Measurements from ENCODE around the gene RCAN1. TPM values are rescaled to one million over a fixed set of nuclear protein-coding genes. Genes with fewer than 3 reads are reported as not detected.

RCAN1 gene
- total and polyA plus RNA-seq, 2 of the 8 experiments (the other 6 are each of a cell fraction or from before 2014, with no cell fraction given): 1.7 to 6.4 TPM

DNA sequence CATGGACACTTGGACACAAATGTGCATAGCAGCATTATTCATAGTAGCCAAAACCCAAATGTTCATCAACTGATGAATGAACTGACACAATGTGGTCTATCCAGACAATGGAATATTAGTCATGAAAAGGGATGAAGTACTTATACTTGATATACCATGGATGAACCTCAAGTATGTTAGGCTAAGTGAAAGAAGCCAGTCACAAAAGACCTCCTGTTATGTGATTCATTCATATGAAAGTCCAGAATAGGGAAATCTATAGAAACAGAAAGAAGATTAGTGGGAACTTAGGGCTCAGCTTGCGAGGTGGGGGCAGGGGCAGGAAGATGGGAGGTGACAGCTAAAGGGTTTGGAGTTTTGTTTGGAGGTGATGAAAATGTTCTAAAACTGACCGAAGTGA is 110.3 kb downstream of the RCAN1 start (continued):
- no peak for TF ChIP-seq BCL11A (IDR thresholded peaks at IDR 0.05; ENCODE audit: low read depth in 2 of 2, low read length in 2 of 2)
- TF ChIP-seq RFX5 (IDR thresholded peaks at IDR 0.05; ENCODE audit: borderline replicate concordance, low read depth, low read length): no peak
- TF ChIP-seq, protein P1, sequence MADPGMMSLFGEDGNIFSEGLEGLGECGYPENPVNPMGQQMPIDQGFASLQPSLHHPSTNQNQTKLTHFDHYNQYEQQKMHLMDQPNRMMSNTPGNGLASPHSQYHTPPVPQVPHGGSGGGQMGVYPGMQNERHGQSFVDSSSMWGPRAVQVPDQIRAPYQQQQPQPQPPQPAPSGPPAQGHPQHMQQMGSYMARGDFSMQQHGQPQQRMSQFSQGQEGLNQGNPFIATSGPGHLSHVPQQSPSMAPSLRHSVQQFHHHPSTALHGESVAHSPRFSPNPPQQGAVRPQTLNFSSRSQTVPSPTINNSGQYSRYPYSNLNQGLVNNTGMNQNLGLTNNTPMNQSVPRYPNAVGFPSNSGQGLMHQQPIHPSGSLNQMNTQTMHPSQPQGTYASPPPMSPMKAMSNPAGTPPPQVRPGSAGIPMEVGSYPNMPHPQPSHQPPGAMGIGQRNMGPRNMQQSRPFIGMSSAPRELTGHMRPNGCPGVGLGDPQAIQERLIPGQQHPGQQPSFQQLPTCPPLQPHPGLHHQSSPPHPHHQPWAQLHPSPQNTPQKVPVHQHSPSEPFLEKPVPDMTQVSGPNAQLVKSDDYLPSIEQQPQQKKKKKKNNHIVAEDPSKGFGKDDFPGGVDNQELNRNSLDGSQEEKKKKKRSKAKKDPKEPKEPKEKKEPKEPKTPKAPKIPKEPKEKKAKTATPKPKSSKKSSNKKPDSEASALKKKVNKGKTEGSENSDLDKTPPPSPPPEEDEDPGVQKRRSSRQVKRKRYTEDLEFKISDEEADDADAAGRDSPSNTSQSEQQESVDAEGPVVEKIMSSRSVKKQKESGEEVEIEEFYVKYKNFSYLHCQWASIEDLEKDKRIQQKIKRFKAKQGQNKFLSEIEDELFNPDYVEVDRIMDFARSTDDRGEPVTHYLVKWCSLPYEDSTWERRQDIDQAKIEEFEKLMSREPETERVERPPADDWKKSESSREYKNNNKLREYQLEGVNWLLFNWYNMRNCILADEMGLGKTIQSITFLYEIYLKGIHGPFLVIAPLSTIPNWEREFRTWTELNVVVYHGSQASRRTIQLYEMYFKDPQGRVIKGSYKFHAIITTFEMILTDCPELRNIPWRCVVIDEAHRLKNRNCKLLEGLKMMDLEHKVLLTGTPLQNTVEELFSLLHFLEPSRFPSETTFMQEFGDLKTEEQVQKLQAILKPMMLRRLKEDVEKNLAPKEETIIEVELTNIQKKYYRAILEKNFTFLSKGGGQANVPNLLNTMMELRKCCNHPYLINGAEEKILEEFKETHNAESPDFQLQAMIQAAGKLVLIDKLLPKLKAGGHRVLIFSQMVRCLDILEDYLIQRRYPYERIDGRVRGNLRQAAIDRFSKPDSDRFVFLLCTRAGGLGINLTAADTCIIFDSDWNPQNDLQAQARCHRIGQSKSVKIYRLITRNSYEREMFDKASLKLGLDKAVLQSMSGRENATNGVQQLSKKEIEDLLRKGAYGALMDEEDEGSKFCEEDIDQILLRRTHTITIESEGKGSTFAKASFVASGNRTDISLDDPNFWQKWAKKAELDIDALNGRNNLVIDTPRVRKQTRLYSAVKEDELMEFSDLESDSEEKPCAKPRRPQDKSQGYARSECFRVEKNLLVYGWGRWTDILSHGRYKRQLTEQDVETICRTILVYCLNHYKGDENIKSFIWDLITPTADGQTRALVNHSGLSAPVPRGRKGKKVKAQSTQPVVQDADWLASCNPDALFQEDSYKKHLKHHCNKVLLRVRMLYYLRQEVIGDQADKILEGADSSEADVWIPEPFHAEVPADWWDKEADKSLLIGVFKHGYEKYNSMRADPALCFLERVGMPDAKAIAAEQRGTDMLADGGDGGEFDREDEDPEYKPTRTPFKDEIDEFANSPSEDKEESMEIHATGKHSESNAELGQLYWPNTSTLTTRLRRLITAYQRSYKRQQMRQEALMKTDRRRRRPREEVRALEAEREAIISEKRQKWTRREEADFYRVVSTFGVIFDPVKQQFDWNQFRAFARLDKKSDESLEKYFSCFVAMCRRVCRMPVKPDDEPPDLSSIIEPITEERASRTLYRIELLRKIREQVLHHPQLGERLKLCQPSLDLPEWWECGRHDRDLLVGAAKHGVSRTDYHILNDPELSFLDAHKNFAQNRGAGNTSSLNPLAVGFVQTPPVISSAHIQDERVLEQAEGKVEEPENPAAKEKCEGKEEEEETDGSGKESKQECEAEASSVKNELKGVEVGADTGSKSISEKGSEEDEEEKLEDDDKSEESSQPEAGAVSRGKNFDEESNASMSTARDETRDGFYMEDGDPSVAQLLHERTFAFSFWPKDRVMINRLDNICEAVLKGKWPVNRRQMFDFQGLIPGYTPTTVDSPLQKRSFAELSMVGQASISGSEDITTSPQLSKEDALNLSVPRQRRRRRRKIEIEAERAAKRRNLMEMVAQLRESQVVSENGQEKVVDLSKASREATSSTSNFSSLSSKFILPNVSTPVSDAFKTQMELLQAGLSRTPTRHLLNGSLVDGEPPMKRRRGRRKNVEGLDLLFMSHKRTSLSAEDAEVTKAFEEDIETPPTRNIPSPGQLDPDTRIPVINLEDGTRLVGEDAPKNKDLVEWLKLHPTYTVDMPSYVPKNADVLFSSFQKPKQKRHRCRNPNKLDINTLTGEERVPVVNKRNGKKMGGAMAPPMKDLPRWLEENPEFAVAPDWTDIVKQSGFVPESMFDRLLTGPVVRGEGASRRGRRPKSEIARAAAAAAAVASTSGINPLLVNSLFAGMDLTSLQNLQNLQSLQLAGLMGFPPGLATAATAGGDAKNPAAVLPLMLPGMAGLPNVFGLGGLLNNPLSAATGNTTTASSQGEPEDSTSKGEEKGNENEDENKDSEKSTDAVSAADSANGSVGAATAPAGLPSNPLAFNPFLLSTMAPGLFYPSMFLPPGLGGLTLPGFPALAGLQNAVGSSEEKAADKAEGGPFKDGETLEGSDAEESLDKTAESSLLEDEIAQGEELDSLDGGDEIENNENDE (IDR thresholded peaks at IDR 0.05; ENCODE audit: insufficient replicate concordance, low read length): no peak
- no peak for TF ChIP-seq SUZ12 (IDR thresholded peaks at IDR 0.05; ENCODE audit: low read length)
- no peak for TF ChIP-seq BRCA1 (IDR thresholded peaks at IDR 0.05; ENCODE audit: low read depth, low read length)
- TF ChIP-seq GTF2F1 (IDR thresholded peaks at IDR 0.05; ENCODE audit: borderline replicate concordance, low read depth, low read length): no peak
